H9 (cell line): ENCODE data around the gene NAP1L1. TPM values are rescaled to one million over a fixed set of nuclear protein-coding genes. Genes with fewer than 3 reads are reported as not detected.

Experiments used
- DNase-seq: peaks from one replicate; pipeline ENCODE4 v3.0.0-alpha.2; 2017
- H2AFZ ChIP-seq: one replicate; pipeline ENCODE4 v1.6.1; 2013; ENCODE audit warnings: mild to moderate bottlenecking, low read length, control low read depth, moderate library complexity
- H2AK5ac ChIP-seq: 2 replicates; pipeline ENCODE4 v1.6.1; 2013; ENCODE audit warnings: low read length, control low read depth, mixed read lengths; ENCODE audit not compliant: insufficient read length
- H2BK120ac ChIP-seq: one replicate; pipeline ENCODE4 v1.6.1; 2013; ENCODE audit warnings: low read depth, mild to moderate bottlenecking, low read length, control low read depth, inconsistent platforms; ENCODE audit not compliant: poor library complexity, severe bottlenecking
- H2BK12ac ChIP-seq: 2 replicates; pipeline ENCODE4 v1.6.1; 2013; ENCODE audit warnings: low read length, control low read depth, mixed read lengths, low read depth; ENCODE audit not compliant: insufficient read length
- H2BK15ac ChIP-seq: 2 replicates; pipeline ENCODE4 v1.6.1; 2013; ENCODE audit warnings: low read depth, low read length, control low read depth
- H2BK20ac ChIP-seq: one replicate; pipeline ENCODE4 v1.6.1; 2013; ENCODE audit warnings: low read depth, mild to moderate bottlenecking, low read length, control low read depth, inconsistent platforms; ENCODE audit not compliant: poor library complexity, severe bottlenecking
- H2BK5ac ChIP-seq: 2 replicates; pipeline ENCODE4 v1.6.1; 2013; ENCODE audit warnings: low read length, control low read depth, mixed read lengths; ENCODE audit not compliant: insufficient read length
- H3K14ac ChIP-seq: 2 replicates; pipeline ENCODE4 v1.6.1; 2013; ENCODE audit warnings: low read length, control low read depth; ENCODE audit not compliant: insufficient read depth
- H3K18ac ChIP-seq: 2 replicates; pipeline ENCODE4 v1.6.1; 2013; ENCODE audit warnings: low read depth, mild to moderate bottlenecking, mixed read lengths, low read length, control low read depth; ENCODE audit not compliant: insufficient read length
- H3K23ac ChIP-seq: 2 replicates; pipeline ENCODE4 v1.6.1; 2013; ENCODE audit warnings: low read length, control low read depth, mixed read lengths, low read depth; ENCODE audit not compliant: insufficient read length
- H3K23me2 ChIP-seq: 2 replicates; pipeline ENCODE4 v1.6.1; 2013; ENCODE audit warnings: low read depth, mild to moderate bottlenecking, mixed read lengths, low read length, control low read depth; ENCODE audit not compliant: insufficient read length, poor library complexity, severe bottlenecking
- H3K27ac ChIP-seq: 2 replicates; pipeline ENCODE4 v1.5.1; 2013; ENCODE audit warnings: low read length, control low read depth, mixed read lengths, low read depth; ENCODE audit not compliant: insufficient read length
- H3K27me3 ChIP-seq: 2 replicates; pipeline ENCODE4 v1.6.1; 2013; ENCODE audit warnings: low read length, control low read depth, inconsistent platforms; ENCODE audit not compliant: insufficient read depth
- H3K4ac ChIP-seq: 2 replicates; pipeline ENCODE4 v1.6.1; 2013; ENCODE audit warnings: low read depth, mild to moderate bottlenecking, control low read depth, inconsistent platforms, low read length, moderate library complexity
- H3K4me1 ChIP-seq: 2 replicates; pipeline ENCODE4 v1.6.1; 2013; ENCODE audit warnings: low read length, control low read depth, inconsistent platforms; ENCODE audit not compliant: insufficient read depth
- H3K4me2 ChIP-seq: 2 replicates; pipeline ENCODE4 v1.6.1; 2013; ENCODE audit warnings: low read length, control low read depth, mixed read lengths; ENCODE audit not compliant: insufficient read length, insufficient read depth
- H3K56ac ChIP-seq: 2 replicates; pipeline ENCODE4 v1.6.1; 2013; ENCODE audit warnings: low read depth, mild to moderate bottlenecking, mixed read lengths, low read length, control low read depth; ENCODE audit not compliant: insufficient read length
- H3K79me1 ChIP-seq: 2 replicates; pipeline ENCODE4 v1.6.1; 2013; ENCODE audit warnings: low read depth, mild to moderate bottlenecking, moderate library complexity, low read length, control low read depth, inconsistent platforms; ENCODE audit not compliant: insufficient read depth, poor library complexity, severe bottlenecking
- H3K79me2 ChIP-seq: 2 replicates; pipeline ENCODE4 v1.6.1; 2013; ENCODE audit warnings: low read length, control low read depth, inconsistent platforms; ENCODE audit not compliant: insufficient read depth
- H3K9ac ChIP-seq: 2 replicates; pipeline ENCODE4 v1.6.1; 2013; ENCODE audit warnings: low read length, control low read depth, mixed read lengths; ENCODE audit not compliant: insufficient read length; ENCODE audit errors: extremely low read depth
- H3K9me3 ChIP-seq: one replicate; pipeline ENCODE4 v1.6.1; 2013; ENCODE audit warnings: low read depth, low read length, inconsistent platforms; ENCODE audit not compliant: control insufficient read depth
- H3T11ph ChIP-seq: one replicate; pipeline ENCODE4 v1.6.1; 2013; ENCODE audit warnings: mild to moderate bottlenecking, low read length, control low read depth, inconsistent platforms
- H4K20me1 ChIP-seq: one replicate; pipeline ENCODE4 v1.6.1; 2013; ENCODE audit not compliant: control insufficient read depth, insufficient read length, insufficient read depth
- H4K5ac ChIP-seq: 2 replicates; pipeline ENCODE4 v1.6.1; 2013; ENCODE audit warnings: low read depth, mild to moderate bottlenecking, mixed read lengths, low read length, control low read depth; ENCODE audit not compliant: insufficient read length
- H4K8ac ChIP-seq: replicated peaks from 2 replicates; pipeline ENCODE4 v1.6.1; 2013; ENCODE audit warnings: low read length, control low read depth, mixed read lengths, low read depth; ENCODE audit not compliant: insufficient read length
- H4K91ac ChIP-seq: 2 replicates; pipeline ENCODE4 v1.6.1; 2013; ENCODE audit warnings: low read depth, mild to moderate bottlenecking, moderate library complexity, mixed read lengths, low read length, control low read depth; ENCODE audit not compliant: insufficient read length
- H3K27ac Mint-ChIP-seq, 3 experiments: 2 replicates in 2 of 3; 3 replicates in 1 of 3; pipeline ENCODE4 v1.8.0; 2020 to 2021; ENCODE audit warnings: mixed read lengths in 3 of 3, mild to moderate bottlenecking in 1 of 3, moderate library complexity in 1 of 3
- H3K27me3 Mint-ChIP-seq: 2 replicates; pipeline ENCODE4 v1.8.0; 2021; ENCODE audit warnings: low read depth, mild to moderate bottlenecking, moderate library complexity, mixed read lengths
- H3K36me3 Mint-ChIP-seq, 3 experiments: 2 replicates in 2 of 3; 3 replicates in 1 of 3; pipeline ENCODE4 v1.8.0; 2020 to 2021; ENCODE audit warnings: low read depth in 3 of 3, mixed read lengths in 3 of 3; ENCODE audit not compliant: insufficient read depth in 1 of 3
- H3K4me1 Mint-ChIP-seq, 2 experiments: 2 replicates each; pipeline ENCODE4 v1.8.0; 2020; ENCODE audit warnings: mixed read lengths in 2 of 2
- H3K4me3 Mint-ChIP-seq, 2 experiments: 2 replicates in 1 of 2; 3 replicates in 1 of 2; pipeline ENCODE4 v1.8.0; 2020 to 2021; ENCODE audit warnings: mild to moderate bottlenecking in 2 of 2, mixed read lengths in 2 of 2, moderate library complexity in 1 of 2
- H3K9me3 Mint-ChIP-seq, 2 experiments: 2 replicates in 1 of 2; 3 replicates in 1 of 2; pipeline ENCODE4 v1.8.0; 2020; ENCODE audit warnings: mild to moderate bottlenecking in 2 of 2, mixed read lengths in 2 of 2, moderate library complexity in 1 of 2
- WGBS: extraction: QIAGEN DNeasy Blood & Tissue Kit; methylation state at CpG from one replicate; pipeline ENCODE4 v1.1.7; 2013; ENCODE audit warnings: missing lambda C conversion rate, low lambda C conversion rate, mixed read lengths; ENCODE audit not compliant: insufficient read length; ENCODE audit errors: extremely low coverage; 5-methylcytosine and 5-hydroxymethylcytosine counted together
- total RNA-seq: library from RNA; stranded (reverse); gene quantifications from 2 replicates; pipeline ENCODE4 v1.2.1, GENCODE V29; 2021
- TF ChIP-seq, protein P1 (sequence below): fragments of 200-600 bp; sonication (generic); conservative IDR thresholded peaks from 3 replicates; pipeline ENCODE4 v1.8.0; 2021; ENCODE audit warnings: antibody characterized with exemption, mild to moderate bottlenecking

The NAP1L1 gene
- total RNA-seq, 1 experiment from 2014 or later = 1,012 TPM

DNA sequence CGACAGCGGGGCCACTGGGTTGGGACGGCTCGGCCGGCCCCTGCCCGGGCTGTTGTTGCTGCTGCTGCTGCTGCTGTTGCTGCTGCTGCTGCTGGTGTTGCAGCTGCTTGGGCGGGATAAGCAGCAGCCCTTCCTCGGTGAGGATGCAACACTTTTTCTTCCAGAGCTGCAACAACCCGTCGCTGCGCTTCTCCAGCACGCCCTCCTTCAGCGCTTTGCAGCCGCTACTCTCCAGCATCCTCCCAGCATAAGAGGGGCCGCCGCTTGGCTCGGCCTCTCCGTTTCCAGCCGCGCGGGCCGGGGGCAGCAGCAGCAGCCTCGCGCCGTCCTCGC, 53.4 kb downstream of the NAP1L1 start:
- no peak overlapping the region for H2BK5ac ChIP-seq
- H3K4me2 ChIP-seq = peak overlapping the region; percentile 54
- no peak overlapping the region for H3K4ac ChIP-seq
- H3K27me3 ChIP-seq = no peaks in the 10 kb centered on the region
- H2AFZ ChIP-seq = no peak overlapping the region
- H2BK12ac ChIP-seq = no peak overlapping the region
- no peak overlapping the region for H2AK5ac ChIP-seq
- no peak overlapping the region for H3T11ph ChIP-seq
- H2BK15ac ChIP-seq = no peak overlapping the region
- H3K9ac ChIP-seq = peak overlapping the region; percentile 73
- TF ChIP-seq, protein P1, sequence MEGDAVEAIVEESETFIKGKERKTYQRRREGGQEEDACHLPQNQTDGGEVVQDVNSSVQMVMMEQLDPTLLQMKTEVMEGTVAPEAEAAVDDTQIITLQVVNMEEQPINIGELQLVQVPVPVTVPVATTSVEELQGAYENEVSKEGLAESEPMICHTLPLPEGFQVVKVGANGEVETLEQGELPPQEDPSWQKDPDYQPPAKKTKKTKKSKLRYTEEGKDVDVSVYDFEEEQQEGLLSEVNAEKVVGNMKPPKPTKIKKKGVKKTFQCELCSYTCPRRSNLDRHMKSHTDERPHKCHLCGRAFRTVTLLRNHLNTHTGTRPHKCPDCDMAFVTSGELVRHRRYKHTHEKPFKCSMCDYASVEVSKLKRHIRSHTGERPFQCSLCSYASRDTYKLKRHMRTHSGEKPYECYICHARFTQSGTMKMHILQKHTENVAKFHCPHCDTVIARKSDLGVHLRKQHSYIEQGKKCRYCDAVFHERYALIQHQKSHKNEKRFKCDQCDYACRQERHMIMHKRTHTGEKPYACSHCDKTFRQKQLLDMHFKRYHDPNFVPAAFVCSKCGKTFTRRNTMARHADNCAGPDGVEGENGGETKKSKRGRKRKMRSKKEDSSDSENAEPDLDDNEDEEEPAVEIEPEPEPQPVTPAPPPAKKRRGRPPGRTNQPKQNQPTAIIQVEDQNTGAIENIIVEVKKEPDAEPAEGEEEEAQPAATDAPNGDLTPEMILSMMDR = no peak
- H3K14ac ChIP-seq = peak overlapping the region; percentile 51; the same call in 1 of the 2 replicates
- peaks cover 8% of the 10 kb centered on the region; the same call in 1 of the 2 replicates for H3K4me1 ChIP-seq
- H3K27ac ChIP-seq = no peak overlapping the region
- no peaks in the 10 kb centered on the region for H4K20me1 ChIP-seq
- no peak overlapping the region for H4K91ac ChIP-seq
- H4K5ac ChIP-seq = no peak overlapping the region
- H4K8ac ChIP-seq = no peak overlapping the region
- no peak overlapping the region for H2BK20ac ChIP-seq
- H3K79me2 ChIP-seq = peaks cover 11% of the 10 kb centered on the region; the same call in 1 of the 2 replicates
- H3K4me3 Mint-ChIP-seq = peak overlapping the region; percentile 98 to 99
- H3K23ac ChIP-seq = no peak overlapping the region
- DNase-seq = no peak
- H3K9me3 ChIP-seq = no peaks in the 10 kb centered on the region
- no peaks in the 10 kb centered on the region; a peak in 1 of 5 replicates for H3K9me3 Mint-ChIP-seq
- no peak overlapping the region for H3K18ac ChIP-seq
- WGBS = no CpG with 5 or more reads among the region's 26 CpGs
- no peak overlapping the region for H2BK120ac ChIP-seq
- no peak overlapping the region for H3K56ac ChIP-seq
- peaks cover 5 to 47% (median 32%) of the 10 kb centered on the region in 3 experiments; a peak in 4 of 7 replicates for H3K36me3 Mint-ChIP-seq
- peak overlapping the region in 2 of 3 experiments; percentile 47 to 83; a peak in 3 of 7 replicates for H3K27ac Mint-ChIP-seq
- no peaks in the 10 kb centered on the region for H3K79me1 ChIP-seq
- H3K27me3 Mint-ChIP-seq = peaks cover 3% of the 10 kb centered on the region
- peaks cover 38% of the 10 kb centered on the region in 2 experiments for H3K4me1 Mint-ChIP-seq
- peaks cover 9% of the 10 kb centered on the region for H3K23me2 ChIP-seq
